ENCODE data around the gene KHDC4.
"Not testable (repeated sequence)": the region's sequence is repeated elsewhere in the genome, so short reads cannot be mapped to it uniquely, and the experiment has no call there.

- not testable (repeated sequence) for TF ChIP-seq EZH2 (IDR thresholded peaks at IDR 0.05; ENCODE audit: insufficient read depth, low read length)
- TF ChIP-seq, protein P1, sequence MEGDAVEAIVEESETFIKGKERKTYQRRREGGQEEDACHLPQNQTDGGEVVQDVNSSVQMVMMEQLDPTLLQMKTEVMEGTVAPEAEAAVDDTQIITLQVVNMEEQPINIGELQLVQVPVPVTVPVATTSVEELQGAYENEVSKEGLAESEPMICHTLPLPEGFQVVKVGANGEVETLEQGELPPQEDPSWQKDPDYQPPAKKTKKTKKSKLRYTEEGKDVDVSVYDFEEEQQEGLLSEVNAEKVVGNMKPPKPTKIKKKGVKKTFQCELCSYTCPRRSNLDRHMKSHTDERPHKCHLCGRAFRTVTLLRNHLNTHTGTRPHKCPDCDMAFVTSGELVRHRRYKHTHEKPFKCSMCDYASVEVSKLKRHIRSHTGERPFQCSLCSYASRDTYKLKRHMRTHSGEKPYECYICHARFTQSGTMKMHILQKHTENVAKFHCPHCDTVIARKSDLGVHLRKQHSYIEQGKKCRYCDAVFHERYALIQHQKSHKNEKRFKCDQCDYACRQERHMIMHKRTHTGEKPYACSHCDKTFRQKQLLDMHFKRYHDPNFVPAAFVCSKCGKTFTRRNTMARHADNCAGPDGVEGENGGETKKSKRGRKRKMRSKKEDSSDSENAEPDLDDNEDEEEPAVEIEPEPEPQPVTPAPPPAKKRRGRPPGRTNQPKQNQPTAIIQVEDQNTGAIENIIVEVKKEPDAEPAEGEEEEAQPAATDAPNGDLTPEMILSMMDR (IDR thresholded peaks at IDR 0.05; ENCODE audit: insufficient read depth, low read depth, low read length): not testable (repeated sequence)
Measured at GRCh38 chr1:155895617-155896016, 38.6 kb downstream of the KHDC4 start.
